CD4-positive, alpha-beta memory T cell (primary cell): ENCODE measurements around the gene CYP2R1. TPM values are rescaled to one million over a fixed set of nuclear protein-coding genes. Genes with fewer than 3 reads are reported as not detected.
"Not testable (repeated sequence)": the region's sequence is repeated elsewhere in the genome, so short reads cannot be mapped to it uniquely, and the experiment has no call there.

Source experiments
- CTCF ChIA-PET: fragments of 350-600 bp; sonication (Branson Sonifier 250); formaldehyde crosslinking; loops from one replicate; lab custom pipeline; 2021; ENCODE audit warnings: inconsistent platforms; ENCODE audit not compliant: partially characterized antibody; lab: Charles Lee
- POLR2A ChIA-PET: fragments of 350-600 bp; sonication (Branson Sonifier 250); formaldehyde crosslinking; loops from one replicate; lab custom pipeline; 2021; ENCODE audit not compliant: partially characterized antibody; lab: Charles Lee
- DNase-seq, 5 donors: peaks; one replicate each; pipeline versions ENCODE4 v3.0.0 to v3.0.0-alpha.2; 2020 to 2022; ENCODE audit warnings: mixed read lengths in 1 of 5
- H3K27ac ChIP-seq: one replicate; pipeline ENCODE4 v1.7.0; 2013; ENCODE audit warnings: low read depth, low read length
- H3K27me3 ChIP-seq: 2 replicates; pipeline ENCODE4 v1.7.0; 2013; ENCODE audit warnings: mild to moderate bottlenecking, low read length, moderate library complexity; ENCODE audit not compliant: insufficient read depth
- H3K36me3 ChIP-seq: 2 replicates; pipeline ENCODE4 v1.7.0; 2013; ENCODE audit warnings: mild to moderate bottlenecking, low read length, moderate library complexity; ENCODE audit not compliant: insufficient read depth
- H3K4me1 ChIP-seq: 2 replicates; pipeline ENCODE4 v1.7.0; 2013; ENCODE audit warnings: mild to moderate bottlenecking, low read length, moderate library complexity; ENCODE audit not compliant: insufficient read depth
- H3K4me3 ChIP-seq, 2 donors: one replicate each; pipeline ENCODE4 v1.7.0; 2013; ENCODE audit warnings: low read length in 2 of 2, mild to moderate bottlenecking in 1 of 2
- H3K9me3 ChIP-seq, 2 donors: one replicate each; pipeline ENCODE4 v1.7.0; 2013; ENCODE audit warnings: low read length in 2 of 2, control low read depth in 1 of 2; ENCODE audit not compliant: control insufficient read depth in 1 of 2
- H3K27ac Mint-ChIP-seq, 7 donors: one replicate each; pipeline ENCODE4 v1.8.0; 2020 to 2021; ENCODE audit warnings: mixed read lengths in 7 of 7, mild to moderate bottlenecking in 6 of 7, inconsistent platforms in 3 of 7, moderate library complexity in 3 of 7
- H3K27me3 Mint-ChIP-seq, 2 donors: one replicate each; pipeline ENCODE4 v1.8.0; 2020 to 2021; ENCODE audit warnings: mixed read lengths in 2 of 2
- H3K36me3 Mint-ChIP-seq, 2 donors: one replicate each; pipeline ENCODE4 v1.8.0; 2020 to 2021; ENCODE audit warnings: mixed read lengths in 2 of 2, inconsistent platforms in 1 of 2, mild to moderate bottlenecking in 1 of 2
- H3K4me1 Mint-ChIP-seq, 4 donors: one replicate each; pipeline ENCODE4 v1.8.0; 2020 to 2021; ENCODE audit warnings: mixed read lengths in 4 of 4, mild to moderate bottlenecking in 1 of 4
- H3K4me3 Mint-ChIP-seq, 8 donors: one replicate each; pipeline ENCODE4 v1.8.0; 2020 to 2021; ENCODE audit warnings: mixed read lengths in 8 of 8, mild to moderate bottlenecking in 7 of 8, moderate library complexity in 6 of 8, inconsistent platforms in 3 of 8
- H3K9me3 Mint-ChIP-seq, 8 donors: one replicate each; pipeline ENCODE4 v1.8.0; 2020 to 2021; ENCODE audit warnings: mixed read lengths in 8 of 8, mild to moderate bottlenecking in 5 of 8, inconsistent platforms in 3 of 8, moderate library complexity in 1 of 8
- intact Hi-C: fragments of 100-400 bp; cut with micrococcal nuclease; formaldehyde crosslinking; loops from one replicate; pipeline ENCODE4 v1.15.1; 2023
- polyA plus RNA-seq, 2 donors: library from polyadenylated mRNA; unstranded; fragments of 300-500 nt; fragmentation: Illumina TruSeq; gene quantifications; one replicate each; pipeline ENCODE4 v1.2.3, GENCODE V29; 2021
- total RNA-seq, 2 experiments: library from RNA; stranded (reverse); gene quantifications; one replicate each; pipeline ENCODE4 v1.2.3, GENCODE V29; 2021

The CYP2R1 gene
- total and polyA plus RNA-seq, 4 experiments from 2014 or later: 10.0 to 15.2 (median 13.4) TPM

DNA sequence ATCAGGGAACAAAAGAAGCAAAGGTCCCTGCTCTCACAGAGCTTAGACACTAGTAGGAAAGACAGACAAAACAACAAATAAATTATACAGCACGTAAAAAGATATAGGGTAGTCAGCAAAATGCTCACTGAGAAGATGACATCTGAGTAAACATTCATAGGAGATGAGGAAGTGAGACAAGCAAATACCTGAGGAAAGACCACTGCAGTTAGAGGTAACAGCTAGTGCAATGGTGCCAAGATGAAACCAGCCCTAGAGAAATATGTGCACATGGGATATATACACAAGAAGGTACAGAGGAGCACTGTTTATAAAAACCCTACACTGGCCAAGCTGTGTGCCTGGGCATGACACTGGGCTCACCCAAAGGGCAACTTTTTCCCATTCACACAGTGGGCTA is 9.8 kb downstream of the CYP2R1 start:
- Histone ChIP-seq H3K27me3 (no peaks in the 10 kb centered on the region), H3K36me3 (no peaks in the 10 kb centered on the region), H3K9me3 (no peaks in the 10 kb centered on the region), H3K4me1 (peaks cover 4% of the 10 kb centered on the region), H3K4me3 (no peak overlapping the region), H3K27ac (no peak overlapping the region)
- Mint-ChIP-seq H3K9me3 (peaks cover 0 to 10% (median 1%) of the 10 kb centered on the region in 8 donors), H3K4me3 (no peak overlapping the region), H3K27ac (no peak overlapping the region), H3K4me1 (peaks cover 7 to 28% (median 19%) of the 10 kb centered on the region in 4 donors), H3K27me3 (no peaks in the 10 kb centered on the region), H3K36me3 (peaks cover 40 to 43% of the 10 kb centered on the region in 2 donors)
- intact Hi-C loops: no loop called here
- DNase-seq: no peak
- ChIA-PET POLR2A (interaction anchor here (1.0 kb wide), 1 partner anchor 10 kb away, joined by 5 read pairs; the partner anchor contains the start of gene CYP2R1), CTCF (no interaction called here)

DNA sequence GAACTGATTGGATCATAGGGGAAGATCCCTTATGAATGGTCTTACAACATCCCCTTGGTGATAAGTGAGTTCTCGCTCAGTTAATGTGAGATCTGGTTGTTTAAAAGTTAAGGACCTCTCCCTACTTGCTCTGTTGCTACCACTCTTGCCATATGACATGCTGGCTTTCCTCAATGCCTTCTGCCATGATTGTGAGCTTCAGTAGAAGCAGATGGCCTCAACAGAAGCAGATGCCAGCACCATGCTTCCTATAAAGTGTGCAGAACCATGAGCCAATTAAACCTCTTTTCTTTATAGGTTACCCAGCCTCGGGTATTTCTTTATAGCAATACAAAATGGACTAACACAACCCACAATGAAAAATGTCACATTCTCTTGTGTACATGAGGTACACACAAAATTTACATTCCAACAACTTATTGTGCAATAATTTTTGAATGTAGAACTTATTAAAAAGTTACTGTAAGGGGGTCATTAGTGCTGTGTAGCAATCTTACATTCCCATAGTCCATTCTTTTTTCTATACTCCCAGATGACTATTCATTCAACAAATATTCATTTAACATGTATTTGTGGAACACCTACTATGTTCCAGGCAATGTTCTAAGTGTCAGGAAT is 10.3 kb downstream of the CYP2R1 start:
- no peaks in the 10 kb centered on the region for H3K9me3 ChIP-seq
- H3K27me3 ChIP-seq: no peaks in the 10 kb centered on the region
- H3K27ac ChIP-seq: no peak overlapping the region
- Mint-ChIP-seq H3K9me3 (peaks cover 0 to 10% (median 1%) of the 10 kb centered on the region in 8 donors), H3K27me3 (no peaks in the 10 kb centered on the region), H3K36me3 (peaks cover 40 to 46% of the 10 kb centered on the region in 2 donors), H3K27ac (no peak overlapping the region), H3K4me3 (no peak overlapping the region), H3K4me1 (peaks cover 5 to 23% (median 14%) of the 10 kb centered on the region in 4 donors)
- ChIA-PET CTCF (no interaction called here), POLR2A (interaction anchor here (1.0 kb wide), 1 partner anchor 10 kb away, joined by 5 read pairs; the partner anchor contains the start of gene CYP2R1)
- peaks cover 4% of the 10 kb centered on the region for H3K4me1 ChIP-seq
- DNase-seq: no peak
- H3K4me3 ChIP-seq: no peak overlapping the region
- H3K36me3 ChIP-seq: no peaks in the 10 kb centered on the region
- intact Hi-C loops: no loop called here

DNA sequence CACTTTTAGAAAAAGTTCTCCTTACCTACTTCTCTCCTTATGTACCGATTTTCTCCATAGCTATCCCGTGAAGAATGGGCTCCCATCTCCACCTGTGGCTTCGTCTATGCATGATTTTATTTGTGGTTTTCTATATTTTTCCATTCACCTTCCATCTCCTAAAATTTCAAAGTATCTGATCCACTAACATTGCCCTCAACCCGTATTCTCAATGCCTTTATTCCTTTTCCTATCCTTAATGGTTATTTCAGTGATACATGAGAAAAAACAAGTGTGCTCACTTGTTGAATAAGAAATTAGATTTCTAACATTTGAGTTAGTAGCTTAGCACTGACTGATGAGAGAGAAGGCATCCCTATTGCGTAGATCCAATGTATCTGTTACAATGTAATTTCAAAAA is 16.9 kb downstream of the CYP2R1 start:
- Histone ChIP-seq H3K4me1 (no peaks in the 10 kb centered on the region), H3K27me3 (no peaks in the 10 kb centered on the region), H3K36me3 (peaks cover 5% of the 10 kb centered on the region), H3K27ac (no peak overlapping the region), H3K9me3 (no peaks in the 10 kb centered on the region), H3K4me3 (no peak overlapping the region)
- intact Hi-C loops: no loop called here
- peak overlapping the region in 2 of 7 donors; percentile 1 to 15 for H3K27ac Mint-ChIP-seq
- DNase-seq: no peak
- H3K4me1 Mint-ChIP-seq: no peaks in the 10 kb centered on the region
- peaks cover 49 to 71% of the 10 kb centered on the region in 2 donors for H3K36me3 Mint-ChIP-seq
- ChIA-PET CTCF (interaction anchor here (1.2 kb wide), 1 partner anchor 33 kb away, joined by 4 read pairs; no protein-coding TSS in a partner anchor), POLR2A (no interaction called here)
- H3K4me3 Mint-ChIP-seq: no peak overlapping the region
- no peaks in the 10 kb centered on the region for H3K9me3 Mint-ChIP-seq
- no peaks in the 10 kb centered on the region for H3K27me3 Mint-ChIP-seq

DNA sequence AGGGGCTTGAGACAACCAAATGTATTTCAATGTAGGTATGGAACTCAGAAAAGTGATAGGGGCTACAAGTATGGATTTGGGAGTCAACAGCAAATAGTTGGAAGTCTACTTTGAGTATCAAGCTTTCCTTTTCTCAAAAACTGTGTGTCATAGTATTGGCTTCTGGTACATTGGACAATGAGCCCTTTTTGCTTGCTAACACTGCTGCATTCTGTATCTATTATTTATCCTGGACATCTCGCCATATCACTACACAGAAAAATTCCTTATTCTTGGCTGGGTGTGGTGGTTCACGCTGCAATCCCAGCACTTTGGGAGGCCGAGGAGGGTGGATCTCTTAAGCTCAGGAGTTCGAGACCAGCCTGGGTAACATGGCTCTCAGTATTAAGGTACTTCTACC is 18.4 kb downstream of the CYP2R1 start:
- no peaks in the 10 kb centered on the region for H3K9me3 ChIP-seq
- H3K4me3 Mint-ChIP-seq: no peak overlapping the region
- H3K36me3 ChIP-seq: peaks cover 11% of the 10 kb centered on the region
- CTCF ChIA-PET: no interaction called here
- no peaks in the 10 kb centered on the region for H3K27me3 Mint-ChIP-seq
- H3K27ac Mint-ChIP-seq: peak overlapping the region in 4 of 7 donors; percentile 7 to 16 (median 12)
- POLR2A ChIA-PET: no interaction called here
- DNase-seq: no peak
- no peaks in the 10 kb centered on the region for H3K27me3 ChIP-seq
- H3K36me3 Mint-ChIP-seq: peaks cover 59 to 73% of the 10 kb centered on the region in 2 donors
- intact Hi-C loops: no loop called here
- no peaks in the 10 kb centered on the region for H3K4me1 Mint-ChIP-seq
- H3K27ac ChIP-seq: no peak overlapping the region
- H3K9me3 Mint-ChIP-seq: no peaks in the 10 kb centered on the region
- H3K4me3 ChIP-seq: no peak overlapping the region
- no peaks in the 10 kb centered on the region for H3K4me1 ChIP-seq

DNA sequence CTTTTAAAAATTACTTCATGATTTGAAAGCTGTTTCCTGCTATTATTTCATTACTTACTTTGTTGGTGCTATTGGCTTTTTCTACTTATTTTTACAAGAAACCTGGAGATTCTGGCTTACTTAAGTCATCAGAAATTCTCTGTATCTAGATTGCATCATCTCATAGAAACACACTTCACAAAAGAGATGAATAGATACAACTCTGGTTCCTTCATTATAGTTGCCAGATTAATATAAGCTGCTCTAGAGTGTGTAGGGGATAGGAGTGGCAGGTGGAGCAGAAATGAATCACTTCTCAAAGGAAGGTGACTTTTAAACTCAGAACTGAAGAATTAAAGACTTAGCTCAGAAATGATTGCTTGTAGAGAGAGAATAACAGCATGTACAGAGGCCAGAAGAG is 20.0 kb downstream of the CYP2R1 start:
- peaks cover 11% of the 10 kb centered on the region for H3K36me3 ChIP-seq
- ChIA-PET POLR2A (no interaction called here), CTCF (no interaction called here)
- no peak for DNase-seq
- no peak overlapping the region for H3K27ac ChIP-seq
- H3K9me3 ChIP-seq: no peaks in the 10 kb centered on the region
- H3K4me3 ChIP-seq: no peak overlapping the region
- H3K36me3 Mint-ChIP-seq: peaks cover 56 to 68% of the 10 kb centered on the region in 2 donors
- no peaks in the 10 kb centered on the region for H3K27me3 Mint-ChIP-seq
- no peaks in the 10 kb centered on the region for H3K9me3 Mint-ChIP-seq
- H3K4me1 Mint-ChIP-seq: peaks cover 0 to 1% (median 0%) of the 10 kb centered on the region in 4 donors
- intact Hi-C loops: no loop called here
- no peak overlapping the region for H3K4me3 Mint-ChIP-seq
- no peaks in the 10 kb centered on the region for H3K27me3 ChIP-seq
- H3K4me1 ChIP-seq: no peaks in the 10 kb centered on the region
- H3K27ac Mint-ChIP-seq: peak overlapping the region in 1 of 7 donors; percentile 63

DNA sequence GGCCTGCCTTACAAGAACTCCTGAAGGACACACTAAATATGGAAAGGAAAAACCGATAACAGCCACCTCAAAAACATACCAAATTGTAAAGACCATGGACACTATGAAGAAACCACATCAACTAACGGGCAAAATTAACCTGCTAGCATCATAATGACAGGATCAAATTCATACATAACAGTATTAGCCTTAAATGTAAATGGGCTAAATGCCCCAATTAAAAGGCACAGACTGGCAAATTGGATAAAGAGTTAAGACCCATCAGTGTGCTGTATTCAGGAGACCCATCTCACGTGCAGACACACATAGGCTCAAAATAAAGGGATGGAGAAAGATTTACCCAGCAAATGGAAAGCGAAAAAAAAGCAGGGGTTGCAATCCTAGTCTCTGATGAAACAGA is 28.3 kb downstream of the CYP2R1 start:
- POLR2A ChIA-PET, H3K36me3 ChIP-seq, H3K4me1 ChIP-seq, H3K27me3 ChIP-seq, DNase-seq, H3K4me1 Mint-ChIP-seq, CTCF ChIA-PET, H3K27ac ChIP-seq, H3K4me3 ChIP-seq, H3K9me3 ChIP-seq, H3K4me3 Mint-ChIP-seq, H3K27me3 Mint-ChIP-seq, intact Hi-C loops: not testable (repeated sequence)
- peaks cover 0 to 15% (median 4%) of the 10 kb centered on the region in 8 donors for H3K9me3 Mint-ChIP-seq
- peaks cover 61 to 66% of the 10 kb centered on the region in 2 donors for H3K36me3 Mint-ChIP-seq
- H3K27ac Mint-ChIP-seq: peak overlapping the region in 2 of 7 donors; percentile 37 to 42

DNA sequence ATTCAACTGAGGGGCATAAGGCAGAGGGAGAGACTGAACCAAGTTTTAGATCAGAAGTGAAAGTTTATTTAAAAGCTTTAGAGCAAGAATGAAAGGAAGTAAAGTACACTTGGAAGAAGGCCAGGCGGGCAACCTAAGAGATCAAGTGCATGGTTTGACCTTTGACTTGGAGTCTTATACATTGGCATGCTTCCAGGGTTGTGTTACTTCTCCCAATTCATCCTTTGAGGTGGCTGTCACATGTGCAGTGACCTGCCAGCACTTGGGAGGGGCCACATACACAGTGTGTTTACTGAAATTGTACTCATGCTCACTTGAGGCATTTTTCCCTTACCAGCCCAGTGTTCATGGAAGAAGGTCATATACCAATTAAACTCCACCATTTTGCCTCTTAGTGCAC is 30.4 kb downstream of the CYP2R1 start:
- CTCF ChIA-PET: interaction anchor here (0.6 to 0.8 kb wide), 3 partner anchors 10 to 46 kb away, joined by 3 read pairs; no protein-coding TSS in a partner anchor
- H3K4me3 Mint-ChIP-seq: no peak overlapping the region
- peaks cover 54 to 67% of the 10 kb centered on the region in 2 donors for H3K36me3 Mint-ChIP-seq
- no peaks in the 10 kb centered on the region for H3K27me3 Mint-ChIP-seq
- intact Hi-C loops: no loop called here
- POLR2A ChIA-PET: interaction anchor here (0.9 kb wide), 1 partner anchor 11 kb away, joined by 4 read pairs; no protein-coding TSS in a partner anchor
- Histone ChIP-seq H3K27me3 (no peaks in the 10 kb centered on the region), H3K4me3 (no peak overlapping the region), H3K36me3 (peaks cover 4% of the 10 kb centered on the region), H3K9me3 (no peaks in the 10 kb centered on the region), H3K27ac (no peak overlapping the region), H3K4me1 (no peaks in the 10 kb centered on the region)
- no peak overlapping the region for H3K27ac Mint-ChIP-seq
- peaks cover 0 to 15% (median 4%) of the 10 kb centered on the region in 8 donors for H3K9me3 Mint-ChIP-seq
- H3K4me1 Mint-ChIP-seq: peaks cover 3 to 9% (median 6%) of the 10 kb centered on the region in 4 donors
- peak in 1 of 5 donors; percentile 1 for DNase-seq
